NCI-H2171 (cell line): ENCODE results near the gene DAB1.
"Not testable (repeated sequence)": the region's sequence is repeated elsewhere in the genome, so short reads cannot be mapped to it uniquely, and the experiment has no call there.

Source experiments
- DNase-seq: peaks from one replicate; lab custom pipeline; 2025; lab: John Stamatoyannopoulos, UW

DAB1 gene

GRCh38 chr1:57360846-57361407 is 62.9 kb downstream of the DAB1 start:
- DNase-seq, result no peak

- DNase-seq, result no peak
Observed at GRCh38 chr1:57357462-57357861, 66.4 kb downstream of the DAB1 start.

- DNase-seq, result no peak
Observed at GRCh38 chr1:57353654-57354053, 70.2 kb downstream of the DAB1 start.

GRCh38 chr1:57350610-57351009 is 73.2 kb downstream of the DAB1 start:
- DNase-seq, result no peak

- DNase-seq, result no peak
Observed at GRCh38 chr1:57348921-57349320, 74.9 kb downstream of the DAB1 start.

GRCh38 chr1:57345916-57346315 is 77.9 kb downstream of the DAB1 start:
- DNase-seq, result no peak

- no peak for DNase-seq
Observed at GRCh38 chr1:57344265-57344664, 79.6 kb downstream of the DAB1 start.

GRCh38 chr1:57343298-57343915 is 80.5 kb downstream of the DAB1 start:
- not testable (repeated sequence) for DNase-seq

- DNase-seq, result peak; percentile 76
Observed at GRCh38 chr1:57341721-57342120, 82.1 kb downstream of the DAB1 start.

GRCh38 chr1:57340334-57341070 is 83.4 kb downstream of the DAB1 start:
- no peak for DNase-seq

GRCh38 chr1:57337623-57338022 is 86.2 kb downstream of the DAB1 start:
- no peak for DNase-seq

- DNase-seq, result no peak
Observed at GRCh38 chr1:57336793-57337192, 87.1 kb downstream of the DAB1 start.

GRCh38 chr1:57331620-57332019 is 92.2 kb downstream of the DAB1 start:
- no peak for DNase-seq

- DNase-seq, result no peak
Observed at GRCh38 chr1:57329937-57330336, 93.9 kb downstream of the DAB1 start.

- DNase-seq, result no peak
Observed at GRCh38 chr1:57329001-57329527, 94.8 kb downstream of the DAB1 start.

GRCh38 chr1:57327946-57328345 is 95.9 kb downstream of the DAB1 start:
- DNase-seq, result no peak

- peak; percentile 68 for DNase-seq
Observed at GRCh38 chr1:57327336-57327735, 96.5 kb downstream of the DAB1 start.

GRCh38 chr1:57325536-57325935 is 98.3 kb downstream of the DAB1 start:
- no peak for DNase-seq

GRCh38 chr1:57325117-57325516 is 98.7 kb downstream of the DAB1 start:
- no peak for DNase-seq

GRCh38 chr1:57324388-57324787 is 99.5 kb downstream of the DAB1 start:
- no peak for DNase-seq

GRCh38 chr1:57321776-57322175 is 102.1 kb downstream of the DAB1 start:
- no peak for DNase-seq

- no peak for DNase-seq
Observed at GRCh38 chr1:57319791-57320190, 104.1 kb downstream of the DAB1 start.

GRCh38 chr1:57319165-57319564 is 104.7 kb downstream of the DAB1 start:
- DNase-seq, result no peak
